GM23338 (cell line): ENCODE data around the gene ARL5A. TPM values are rescaled to one million over a fixed set of nuclear protein-coding genes. Genes with fewer than 3 reads are reported as not detected.

Experiments
- ATAC-seq: fragments of 200-7000 bp; cut with Tn5 transposase; 3 replicates; pipeline ENCODE4 v1.9.1; 2020
- DNase-seq: peaks from one replicate; pipeline ENCODE4 v3.0.0-alpha.2; 2015; ENCODE audit warnings: low spot score
- H2AFZ ChIP-seq: fragments of 200-600 bp; sonication (generic); 2 replicates; pipeline ENCODE4 v1.8.0; 2016; ENCODE audit warnings: antibody characterized with exemption, mild to moderate bottlenecking, moderate library complexity
- H3F3A ChIP-seq: fragments of 200-600 bp; sonication (generic); replicated peaks from 2 replicates; pipeline ENCODE4 v1.8.0; 2017; ENCODE audit warnings: antibody characterized with exemption, mixed run types, low read depth
- H3K27ac ChIP-seq: fragments of 200-600 bp; sonication (generic); 2 replicates; pipeline ENCODE4 v1.6.1; 2016; ENCODE audit warnings: low read depth
- H3K27me3 ChIP-seq: fragments of 200-600 bp; sonication (generic); 2 replicates; pipeline ENCODE4 v1.8.0; 2016; ENCODE audit warnings: mild to moderate bottlenecking, mixed run types, moderate library complexity; ENCODE audit not compliant: insufficient read depth
- H3K36me3 ChIP-seq: fragments of 200-600 bp; sonication (generic); 2 replicates; pipeline ENCODE4 v1.8.0; 2016; ENCODE audit warnings: mild to moderate bottlenecking; ENCODE audit not compliant: insufficient read depth
- H3K4me1 ChIP-seq: fragments of 200-600 bp; sonication (generic); 2 replicates; pipeline ENCODE4 v1.8.0; 2016; ENCODE audit warnings: mild to moderate bottlenecking, moderate library complexity; ENCODE audit not compliant: insufficient read depth
- H3K4me2 ChIP-seq: fragments of 200-600 bp; sonication (generic); 2 replicates; pipeline ENCODE4 v1.7.1; 2017; ENCODE audit warnings: mixed run types
- H3K4me3 ChIP-seq: fragments of 200-600 bp; sonication (generic); 2 replicates; pipeline ENCODE4 v1.6.1; 2016; ENCODE audit warnings: mixed run types
- H3K79me2 ChIP-seq: fragments of 200-600 bp; sonication (generic); replicated peaks from 2 replicates; pipeline ENCODE4 v1.8.0; 2017; ENCODE audit warnings: mild to moderate bottlenecking; ENCODE audit not compliant: insufficient read depth
- H3K9me2 ChIP-seq: fragments of 200-600 bp; sonication (generic); 2 replicates; pipeline ENCODE4 v1.8.0; 2017; ENCODE audit not compliant: insufficient read depth
- H4K20me1 ChIP-seq: fragments of 200-600 bp; sonication (generic); replicated peaks from 2 replicates; pipeline ENCODE4 v1.8.0; 2017; ENCODE audit warnings: mild to moderate bottlenecking; ENCODE audit not compliant: insufficient read depth
- H3K27ac Mint-ChIP-seq: 2 replicates; pipeline ENCODE4 v1.8.0; 2020; ENCODE audit warnings: inconsistent platforms, mild to moderate bottlenecking, moderate library complexity, mixed read lengths
- H3K27me3 Mint-ChIP-seq: 3 replicates; pipeline ENCODE4 v1.8.0; 2022; ENCODE audit warnings: low read depth, mild to moderate bottlenecking, moderate library complexity, mixed read lengths, inconsistent platforms; ENCODE audit not compliant: insufficient read depth, poor library complexity
- H3K36me3 Mint-ChIP-seq: 3 replicates; pipeline ENCODE4 v1.8.0; 2021; ENCODE audit warnings: low read depth, mild to moderate bottlenecking, inconsistent platforms, moderate library complexity, mixed read lengths
- H3K4me1 Mint-ChIP-seq: 3 replicates; pipeline ENCODE4 v1.8.0; 2020; ENCODE audit warnings: mild to moderate bottlenecking, inconsistent platforms, mixed read lengths
- H3K4me3 Mint-ChIP-seq: 3 replicates; pipeline ENCODE4 v1.8.0; 2021; ENCODE audit warnings: moderate library complexity, mild to moderate bottlenecking, inconsistent platforms, mixed read lengths
- H3K9me3 Mint-ChIP-seq: 3 replicates; pipeline ENCODE4 v1.8.0; 2020; ENCODE audit warnings: moderate library complexity, mild to moderate bottlenecking, inconsistent platforms, mixed read lengths
- CREB1 ChIP-seq: fragments of 250-450 bp; sonication (Bioruptor Pico); IDR thresholded peaks from 2 replicates; pipeline ENCODE4 v1.5.0; 2020; ENCODE audit warnings: low read depth, mild to moderate bottlenecking, moderate library complexity
- CTCF ChIP-seq, 2 experiments: fragments of 200-600 bp in 1 of 2; sonication (generic) in 1 of 2; conservative IDR thresholded peaks; 2 replicates each; pipeline versions ENCODE4 v1.5.1 to v1.6.1; 2016 to 2017; ENCODE audit warnings: antibody characterized with exemption in 2 of 2, low read depth in 2 of 2, mild to moderate bottlenecking in 2 of 2, moderate library complexity in 1 of 2
- ETS1 ChIP-seq: IDR thresholded peaks from 2 replicates; pipeline ENCODE4 v1.6.1; 2016; ENCODE audit warnings: antibody characterized with exemption
- EZH2 ChIP-seq: fragments of 200-600 bp; sonication (generic); IDR thresholded peaks from one replicate; pipeline ENCODE4 v1.8.0; 2017; ENCODE audit warnings: antibody characterized with exemption, mild to moderate bottlenecking, low read depth; ENCODE audit not compliant: unreplicated experiment
- JUNB ChIP-seq: IDR thresholded peaks from one replicate; pipeline ENCODE4 v1.6.1; 2016; ENCODE audit warnings: antibody characterized with exemption; ENCODE audit not compliant: unreplicated experiment
- NANOG ChIP-seq: IDR thresholded peaks from 2 replicates; pipeline ENCODE4 v1.6.1; 2016; ENCODE audit warnings: antibody characterized with exemption, borderline replicate concordance
- POLR2AphosphoS5 ChIP-seq: IDR thresholded peaks from 2 replicates; pipeline ENCODE4 v1.6.1; 2016; ENCODE audit warnings: antibody characterized with exemption, low read depth
- ZNF114 ChIP-seq: fragments of 250-450 bp; sonication (Bioruptor Pico); IDR thresholded peaks from 2 replicates; pipeline ENCODE4 v1.5.0; 2020; ENCODE audit warnings: mild to moderate bottlenecking, moderate library complexity
- ZNF462 ChIP-seq: fragments of 250-450 bp; sonication (Bioruptor Pico); IDR thresholded peaks from 2 replicates; pipeline ENCODE4 v1.5.0; 2020; ENCODE audit warnings: mild to moderate bottlenecking, moderate library complexity
- polyA plus RNA-seq: library from polyadenylated mRNA; unstranded; fragments of >200 nt; fragmentation: Nextera tagmentation; extraction: Ambion mirVana; gene quantifications from 2 replicates; pipeline ENCODE4 v1.2.1, GENCODE V29; 2016
- total RNA-seq: library from RNA; depleted of rRNA; stranded (reverse); fragments of >200 nt; shearing (Covaris generic); gene quantifications from 2 replicates; pipeline ENCODE4 v1.2.3, GENCODE V29; 2014

Gene ARL5A
- total and polyA plus RNA-seq, 2 experiments from 2014 or later: 26.8 to 104 TPM

GRCh38 chr2:151792589-151792988, 35.6 kb downstream of the ARL5A start:
- Mint-ChIP-seq H3K4me3 (no peak overlapping the region), H3K27ac (no peak overlapping the region), H3K36me3 (peaks cover 6% of the 10 kb centered on the region; the same call in 2 of the 3 replicates), H3K4me1 (peaks cover 8% of the 10 kb centered on the region; the same call in 2 of the 3 replicates), H3K27me3 (no peaks in the 10 kb centered on the region), H3K9me3 (no peaks in the 10 kb centered on the region; the same call in 2 of the 3 replicates)
- no peak overlapping the region for H3K4me2 ChIP-seq
- no peak overlapping the region for H2AFZ ChIP-seq
- H4K20me1 ChIP-seq: peaks cover 3% of the 10 kb centered on the region; the same call in 1 of the 2 replicates
- H3K4me3 ChIP-seq: no peak overlapping the region
- TF ChIP-seq CTCF (conservative IDR thresholded peaks at IDR 0.05; ENCODE audit: low read depth in 2 of 2) (peak; percentile 50 to 66), ZNF462 (no peak)
- DNase-seq (peak; percentile 33), ATAC-seq (peak; percentile 53)
- peaks cover 9% of the 10 kb centered on the region for H3K4me1 ChIP-seq
- H3K36me3 ChIP-seq: no peaks in the 10 kb centered on the region; the same call in 1 of the 2 replicates
- no peaks in the 10 kb centered on the region for H3F3A ChIP-seq
- H3K79me2 ChIP-seq: no peaks in the 10 kb centered on the region
- no peak overlapping the region for H3K27ac ChIP-seq
- H3K9me2 ChIP-seq: no peaks in the 10 kb centered on the region
- no peaks in the 10 kb centered on the region for H3K27me3 ChIP-seq

GRCh38 chr2:151791545-151791944, 36.7 kb downstream of the ARL5A start:
- Histone ChIP-seq H4K20me1 (peaks cover 3% of the 10 kb centered on the region; the same call in 1 of the 2 replicates), H3K4me2 (no peak overlapping the region), H3K9me2 (no peaks in the 10 kb centered on the region), H3K27me3 (no peaks in the 10 kb centered on the region), H3F3A (no peaks in the 10 kb centered on the region), H3K36me3 (no peaks in the 10 kb centered on the region; the same call in 1 of the 2 replicates), H3K4me3 (no peak overlapping the region), H3K4me1 (peaks cover 3% of the 10 kb centered on the region; the same call in 1 of the 2 replicates), H3K27ac (no peak overlapping the region), H2AFZ (no peak overlapping the region), H3K79me2 (no peaks in the 10 kb centered on the region)
- Mint-ChIP-seq H3K27ac (no peak overlapping the region), H3K4me3 (no peak overlapping the region), H3K36me3 (peaks cover 6% of the 10 kb centered on the region; the same call in 2 of the 3 replicates), H3K9me3 (no peaks in the 10 kb centered on the region; the same call in 2 of the 3 replicates), H3K4me1 (peaks cover 1% of the 10 kb centered on the region; the same call in 2 of the 3 replicates), H3K27me3 (no peaks in the 10 kb centered on the region)
- ATAC-seq (no peak), DNase-seq (no peak)
- no peak for TF ChIP-seq CREB1 (CRISPR knock-in tag)
- no peak for TF ChIP-seq NANOG
- no peak for TF ChIP-seq JUNB
- no peak for TF ChIP-seq ZNF114
- no peak for TF ChIP-seq POLR2AphosphoS5
- TF ChIP-seq EZH2: no peak
- no peak for TF ChIP-seq ETS1
